ENCODE measurements around the gene ZNF3.
"Not testable (repeated sequence)": the region's sequence is repeated elsewhere in the genome, so short reads cannot be mapped to it uniquely, and the experiment has no call there.

- TF ChIP-seq CTCF (IDR thresholded peaks at IDR 0.05; ENCODE audit: low read depth, low read length); EZH2phosphoT487 (IDR thresholded peaks at IDR 0.05; ENCODE audit: low read depth): not testable (repeated sequence)
Observed at GRCh38 chr7:100130220-100130607, 48.7 kb upstream of the ZNF3 start.

Measured in OCI-LY3 (cell line).